DOHH2 (cell line): ENCODE measurements around the gene LOXHD1.
A peak's percentile ranks its signal among the peaks of the same experiment; 100 is the strongest.

Source experiments
- H3F3A ChIP-seq: fragments of 200-600 bp; sonication (generic), shearing (Covaris generic); 2 replicates; pipeline ENCODE4 v1.6.0; 2016; ENCODE audit warnings: antibody characterized with exemption, mild to moderate bottlenecking; ENCODE audit not compliant: control insufficient read depth, insufficient read depth
- H3K27ac ChIP-seq: fragments of 200-600 bp; sonication (generic); 2 replicates; pipeline ENCODE4 v1.5.1; 2014; ENCODE audit warnings: low read depth, mild to moderate bottlenecking, low read length, moderate library complexity
- H3K27me3 ChIP-seq: fragments of 200-600 bp; sonication (generic); 2 replicates; pipeline ENCODE4 v1.6.1; 2014; ENCODE audit warnings: mild to moderate bottlenecking, low read length, mixed read lengths; ENCODE audit not compliant: control insufficient read depth
- H3K36me3 ChIP-seq: fragments of 200-600 bp; sonication (generic); 2 replicates; pipeline ENCODE4 v1.6.1; 2014; ENCODE audit warnings: mild to moderate bottlenecking, low read length, moderate library complexity, mixed read lengths; ENCODE audit not compliant: control insufficient read depth
- H3K4me1 ChIP-seq: fragments of 200-600 bp; sonication (generic); 2 replicates; pipeline ENCODE4 v1.6.1; 2014; ENCODE audit warnings: mild to moderate bottlenecking, low read length, mixed read lengths; ENCODE audit not compliant: control insufficient read depth
- H3K4me2 ChIP-seq: fragments of 200-600 bp; sonication (generic); 2 replicates; pipeline ENCODE4 v1.6.0; 2014; ENCODE audit warnings: mild to moderate bottlenecking, low read length, moderate library complexity
- H3K4me3 ChIP-seq: fragments of 200-600 bp; sonication (generic); 2 replicates; pipeline ENCODE4 v1.5.1; 2014; ENCODE audit warnings: mild to moderate bottlenecking, low read length, mixed read lengths
- H3K79me2 ChIP-seq: fragments of 200-600 bp; sonication (generic); 2 replicates; pipeline ENCODE4 v1.6.1; 2014; ENCODE audit warnings: mild to moderate bottlenecking, low read length, mixed read lengths; ENCODE audit not compliant: control insufficient read depth
- H3K9me2 ChIP-seq: fragments of 200-600 bp; sonication (generic); replicated peaks from 2 replicates; pipeline ENCODE4 v1.6.1; 2014; ENCODE audit warnings: mild to moderate bottlenecking, low read length, mixed read lengths; ENCODE audit not compliant: control insufficient read depth
- H3K9me3 ChIP-seq: fragments of 200-600 bp; sonication (generic); 2 replicates; pipeline ENCODE4 v1.6.1; 2014; ENCODE audit warnings: antibody characterized with exemption, low read length, mixed read lengths; ENCODE audit not compliant: control insufficient read depth, insufficient read depth
- H4K20me1 ChIP-seq: fragments of 200-600 bp; sonication (generic); 2 replicates; pipeline ENCODE4 v1.6.0; 2014; ENCODE audit warnings: low read depth, mild to moderate bottlenecking, antibody characterized with exemption, low read length, moderate library complexity; ENCODE audit not compliant: control insufficient read depth, insufficient read depth
- EZH2phosphoT487 ChIP-seq: fragments of 200-600 bp; sonication (generic); IDR thresholded peaks from 2 replicates; pipeline ENCODE4 v1.6.1; 2017; ENCODE audit warnings: borderline replicate concordance, mild to moderate bottlenecking, antibody characterized with exemption, low read length, moderate library complexity, mixed read lengths
- TF ChIP-seq, protein P1 (sequence below): fragments of 200-600 bp; sonication (generic); IDR thresholded peaks from one replicate; pipeline ENCODE4 v1.5.1; 2014; ENCODE audit warnings: antibody characterized with exemption, mild to moderate bottlenecking, low read depth, low read length; ENCODE audit not compliant: poor library complexity, severe bottlenecking

The LOXHD1 gene

GRCh38 chr18:46556590-46557206, 100.3 kb downstream of the LOXHD1 start:
- Histone ChIP-seq H3K36me3 (no peaks in the 10 kb centered on the region), H3K4me2 (no peak overlapping the region), H3K4me3 (no peak overlapping the region), H3K27me3 (no peaks in the 10 kb centered on the region), H3F3A (no peaks in the 10 kb centered on the region), H3K79me2 (no peaks in the 10 kb centered on the region), H3K4me1 (no peaks in the 10 kb centered on the region), H3K9me2 (no peaks in the 10 kb centered on the region), H4K20me1 (no peaks in the 10 kb centered on the region), H3K9me3 (no peaks in the 10 kb centered on the region), H3K27ac (no peak overlapping the region)
- no peak for TF ChIP-seq EZH2phosphoT487
- TF ChIP-seq, protein P1, sequence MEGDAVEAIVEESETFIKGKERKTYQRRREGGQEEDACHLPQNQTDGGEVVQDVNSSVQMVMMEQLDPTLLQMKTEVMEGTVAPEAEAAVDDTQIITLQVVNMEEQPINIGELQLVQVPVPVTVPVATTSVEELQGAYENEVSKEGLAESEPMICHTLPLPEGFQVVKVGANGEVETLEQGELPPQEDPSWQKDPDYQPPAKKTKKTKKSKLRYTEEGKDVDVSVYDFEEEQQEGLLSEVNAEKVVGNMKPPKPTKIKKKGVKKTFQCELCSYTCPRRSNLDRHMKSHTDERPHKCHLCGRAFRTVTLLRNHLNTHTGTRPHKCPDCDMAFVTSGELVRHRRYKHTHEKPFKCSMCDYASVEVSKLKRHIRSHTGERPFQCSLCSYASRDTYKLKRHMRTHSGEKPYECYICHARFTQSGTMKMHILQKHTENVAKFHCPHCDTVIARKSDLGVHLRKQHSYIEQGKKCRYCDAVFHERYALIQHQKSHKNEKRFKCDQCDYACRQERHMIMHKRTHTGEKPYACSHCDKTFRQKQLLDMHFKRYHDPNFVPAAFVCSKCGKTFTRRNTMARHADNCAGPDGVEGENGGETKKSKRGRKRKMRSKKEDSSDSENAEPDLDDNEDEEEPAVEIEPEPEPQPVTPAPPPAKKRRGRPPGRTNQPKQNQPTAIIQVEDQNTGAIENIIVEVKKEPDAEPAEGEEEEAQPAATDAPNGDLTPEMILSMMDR = no peak

- no peaks in the 10 kb centered on the region for H3K27me3 ChIP-seq
Measured at GRCh38 chr18:46555724-46556123, 101.3 kb downstream of the LOXHD1 start.

GRCh38 chr18:46555213-46555612, 101.8 kb downstream of the LOXHD1 start:
- H3K9me3 ChIP-seq = no peaks in the 10 kb centered on the region
- TF ChIP-seq EZH2phosphoT487 = no peak
- TF ChIP-seq, protein P1 = no peak
- H3K9me2 ChIP-seq = no peaks in the 10 kb centered on the region
- no peaks in the 10 kb centered on the region for H3K27me3 ChIP-seq
- no peaks in the 10 kb centered on the region for H3K36me3 ChIP-seq
- no peaks in the 10 kb centered on the region for H3F3A ChIP-seq
- no peak overlapping the region for H3K4me2 ChIP-seq
- H3K4me3 ChIP-seq = no peak overlapping the region
- no peaks in the 10 kb centered on the region for H4K20me1 ChIP-seq
- no peaks in the 10 kb centered on the region for H3K4me1 ChIP-seq
- no peak overlapping the region for H3K27ac ChIP-seq
- no peaks in the 10 kb centered on the region for H3K79me2 ChIP-seq

More at GRCh38 chr18:46555724-46556123, 101.3 kb downstream of the LOXHD1 start:
- H3F3A ChIP-seq = no peaks in the 10 kb centered on the region
- no peaks in the 10 kb centered on the region for H4K20me1 ChIP-seq
- H3K4me2 ChIP-seq = no peak overlapping the region
- H3K9me2 ChIP-seq = no peaks in the 10 kb centered on the region
- H3K4me3 ChIP-seq = no peak overlapping the region
- TF ChIP-seq EZH2phosphoT487 = no peak
- TF ChIP-seq, protein P1 = peak; percentile 54
- no peaks in the 10 kb centered on the region for H3K36me3 ChIP-seq
- no peak overlapping the region for H3K27ac ChIP-seq
- no peaks in the 10 kb centered on the region for H3K9me3 ChIP-seq
- H3K79me2 ChIP-seq = no peaks in the 10 kb centered on the region
- H3K4me1 ChIP-seq = no peaks in the 10 kb centered on the region
